GM18508 (cell line): ENCODE data around the gene BRD8.
"Not testable (repeated sequence)": the region's sequence is repeated elsewhere in the genome, so short reads cannot be mapped to it uniquely, and the experiment has no call there.

Experiments
- ATAC-seq: cut with Tn5 transposase; IDR thresholded peaks from one replicate; pipeline ENCODE4 v1.9.1; 2021; ENCODE audit warnings: moderate number of reproducible peaks; ENCODE audit not compliant: insufficient read depth, unreplicated experiment

The BRD8 gene, protein sequence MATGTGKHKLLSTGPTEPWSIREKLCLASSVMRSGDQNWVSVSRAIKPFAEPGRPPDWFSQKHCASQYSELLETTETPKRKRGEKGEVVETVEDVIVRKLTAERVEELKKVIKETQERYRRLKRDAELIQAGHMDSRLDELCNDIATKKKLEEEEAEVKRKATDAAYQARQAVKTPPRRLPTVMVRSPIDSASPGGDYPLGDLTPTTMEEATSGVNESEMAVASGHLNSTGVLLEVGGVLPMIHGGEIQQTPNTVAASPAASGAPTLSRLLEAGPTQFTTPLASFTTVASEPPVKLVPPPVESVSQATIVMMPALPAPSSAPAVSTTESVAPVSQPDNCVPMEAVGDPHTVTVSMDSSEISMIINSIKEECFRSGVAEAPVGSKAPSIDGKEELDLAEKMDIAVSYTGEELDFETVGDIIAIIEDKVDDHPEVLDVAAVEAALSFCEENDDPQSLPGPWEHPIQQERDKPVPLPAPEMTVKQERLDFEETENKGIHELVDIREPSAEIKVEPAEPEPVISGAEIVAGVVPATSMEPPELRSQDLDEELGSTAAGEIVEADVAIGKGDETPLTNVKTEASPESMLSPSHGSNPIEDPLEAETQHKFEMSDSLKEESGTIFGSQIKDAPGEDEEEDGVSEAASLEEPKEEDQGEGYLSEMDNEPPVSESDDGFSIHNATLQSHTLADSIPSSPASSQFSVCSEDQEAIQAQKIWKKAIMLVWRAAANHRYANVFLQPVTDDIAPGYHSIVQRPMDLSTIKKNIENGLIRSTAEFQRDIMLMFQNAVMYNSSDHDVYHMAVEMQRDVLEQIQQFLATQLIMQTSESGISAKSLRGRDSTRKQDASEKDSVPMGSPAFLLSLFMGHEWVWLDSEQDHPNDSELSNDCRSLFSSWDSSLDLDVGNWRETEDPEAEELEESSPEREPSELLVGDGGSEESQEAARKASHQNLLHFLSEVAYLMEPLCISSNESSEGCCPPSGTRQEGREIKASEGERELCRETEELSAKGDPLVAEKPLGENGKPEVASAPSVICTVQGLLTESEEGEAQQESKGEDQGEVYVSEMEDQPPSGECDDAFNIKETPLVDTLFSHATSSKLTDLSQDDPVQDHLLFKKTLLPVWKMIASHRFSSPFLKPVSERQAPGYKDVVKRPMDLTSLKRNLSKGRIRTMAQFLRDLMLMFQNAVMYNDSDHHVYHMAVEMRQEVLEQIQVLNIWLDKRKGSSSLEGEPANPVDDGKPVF

DNA sequence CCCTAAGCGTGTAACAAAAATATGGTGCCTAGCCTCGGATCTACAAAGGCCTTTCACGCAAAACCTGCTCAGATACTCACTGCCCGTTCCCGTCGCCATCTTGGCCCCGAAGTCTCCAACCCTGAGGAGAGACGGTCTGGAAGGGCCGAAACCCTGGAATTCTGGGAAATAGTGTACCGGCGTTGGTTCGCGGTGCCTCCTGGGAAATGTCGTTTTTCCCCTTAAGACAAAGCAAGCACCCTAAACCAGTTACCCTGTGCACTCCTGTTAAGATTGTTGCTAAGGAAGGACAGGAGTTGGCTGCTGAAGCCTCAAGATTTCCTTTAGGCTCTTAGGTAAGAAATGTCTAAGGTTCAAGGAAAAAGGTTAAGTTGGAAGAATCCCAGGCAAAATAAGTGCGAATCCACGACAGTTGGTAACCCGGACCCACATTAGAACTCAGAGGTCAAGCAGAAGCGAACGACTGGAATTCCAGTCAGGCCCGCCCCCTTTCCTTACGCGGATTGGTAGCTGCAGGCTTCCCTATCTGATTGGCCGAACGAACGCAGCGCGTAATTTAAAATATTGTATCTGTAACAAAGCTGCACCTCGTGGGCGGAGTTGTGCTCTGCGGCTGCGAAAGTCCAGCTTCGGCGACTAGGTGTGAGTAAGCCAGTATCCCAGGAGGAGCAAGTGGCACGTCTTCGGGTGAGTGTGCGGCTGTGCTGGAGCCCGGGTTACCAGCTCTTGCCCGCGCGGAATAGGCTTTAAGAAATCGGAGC is at the start of gene BRD8, which contains the start of gene KIF20A:
TSS of gene BRD8 (minus strand) at position 115 of the 761 bp plus-strand sequence. CDS start at position 99, 16 bp downstream.
TSS of gene KIF20A (plus strand) at position 597 of the 761 bp plus-strand sequence. CDS start 569 bp downstream, outside the sequence.
- ATAC-seq: peak; percentile 78

DNA sequence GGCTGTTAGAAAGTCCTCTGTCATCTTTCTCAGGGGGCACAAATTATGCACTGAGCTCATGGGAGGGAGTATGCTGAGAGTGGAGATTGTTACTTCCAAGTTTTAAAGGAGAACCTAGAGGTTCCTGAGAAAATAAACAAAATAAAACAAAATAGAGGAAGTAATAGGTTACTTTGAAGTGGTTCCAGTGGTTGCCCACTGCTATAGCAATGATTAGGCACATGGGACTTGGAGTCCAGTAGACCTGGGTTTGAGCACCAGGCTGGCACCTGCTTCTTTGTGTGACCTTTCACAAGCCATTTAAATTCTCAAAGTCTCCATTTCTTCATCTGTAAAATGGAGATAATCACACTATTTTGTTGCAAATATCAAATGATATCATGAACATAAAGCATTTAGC is 48.5 kb upstream of the BRD8 start:
- ATAC-seq: no peak

DNA sequence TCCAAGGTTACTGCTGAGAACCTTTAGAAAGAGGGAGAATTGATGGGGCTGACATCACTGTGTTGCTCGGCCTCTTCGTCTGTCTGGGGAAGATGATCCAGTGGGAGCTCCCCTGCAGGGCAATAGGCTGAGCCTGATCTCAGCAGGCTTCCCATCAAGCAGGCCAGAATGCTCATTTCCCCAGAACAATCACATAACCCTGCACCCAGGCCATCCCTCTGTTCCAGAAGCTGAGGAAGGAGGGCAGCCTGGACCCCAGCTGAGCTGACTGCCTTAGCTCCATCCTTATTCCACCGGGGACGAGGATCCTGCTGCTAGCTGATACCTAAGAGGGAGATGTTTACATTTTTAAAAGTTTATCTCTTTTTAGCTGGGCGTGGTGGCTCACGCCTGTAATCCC is 46.3 kb upstream of the BRD8 start:
- no peak for ATAC-seq

DNA sequence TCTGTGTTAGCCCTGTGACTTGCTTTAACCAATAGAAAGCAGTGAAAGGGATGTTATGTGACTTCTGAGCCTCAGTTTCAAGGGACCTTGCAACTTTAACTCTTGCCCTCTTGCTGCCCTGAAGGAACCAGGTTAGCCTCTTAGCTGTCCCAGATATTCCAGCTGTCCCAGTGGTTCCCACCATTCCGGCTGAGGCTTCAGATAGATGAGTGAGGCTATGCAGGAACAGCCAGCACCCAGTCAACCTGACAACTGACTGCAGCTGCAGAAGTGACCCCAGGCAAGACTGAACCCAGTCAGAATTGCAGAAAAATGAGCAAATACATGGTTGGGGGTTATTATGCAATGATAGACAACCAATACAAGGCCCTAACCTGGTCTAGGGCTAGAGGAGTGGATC is 45.1 kb upstream of the BRD8 start:
- no peak for ATAC-seq

DNA sequence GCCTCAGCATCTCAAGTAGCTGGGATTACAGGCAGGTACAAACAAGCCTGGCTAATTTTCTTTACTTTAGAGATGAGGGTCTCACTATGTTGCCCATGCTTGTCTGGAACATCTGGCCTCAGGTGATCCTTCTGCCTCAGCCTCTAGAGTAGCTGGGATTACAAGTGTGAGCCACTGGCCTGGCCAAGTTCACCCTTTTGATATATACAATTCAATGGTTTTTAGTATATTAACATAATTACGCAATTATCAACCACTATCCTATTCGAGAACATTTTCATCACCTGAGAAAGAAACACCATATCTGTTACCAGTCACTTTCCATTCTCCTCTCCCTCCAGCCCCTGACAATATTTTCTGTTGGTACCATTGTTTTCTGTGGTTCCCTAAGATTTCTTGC is 38.4 kb upstream of the BRD8 start:
- ATAC-seq: no peak

DNA sequence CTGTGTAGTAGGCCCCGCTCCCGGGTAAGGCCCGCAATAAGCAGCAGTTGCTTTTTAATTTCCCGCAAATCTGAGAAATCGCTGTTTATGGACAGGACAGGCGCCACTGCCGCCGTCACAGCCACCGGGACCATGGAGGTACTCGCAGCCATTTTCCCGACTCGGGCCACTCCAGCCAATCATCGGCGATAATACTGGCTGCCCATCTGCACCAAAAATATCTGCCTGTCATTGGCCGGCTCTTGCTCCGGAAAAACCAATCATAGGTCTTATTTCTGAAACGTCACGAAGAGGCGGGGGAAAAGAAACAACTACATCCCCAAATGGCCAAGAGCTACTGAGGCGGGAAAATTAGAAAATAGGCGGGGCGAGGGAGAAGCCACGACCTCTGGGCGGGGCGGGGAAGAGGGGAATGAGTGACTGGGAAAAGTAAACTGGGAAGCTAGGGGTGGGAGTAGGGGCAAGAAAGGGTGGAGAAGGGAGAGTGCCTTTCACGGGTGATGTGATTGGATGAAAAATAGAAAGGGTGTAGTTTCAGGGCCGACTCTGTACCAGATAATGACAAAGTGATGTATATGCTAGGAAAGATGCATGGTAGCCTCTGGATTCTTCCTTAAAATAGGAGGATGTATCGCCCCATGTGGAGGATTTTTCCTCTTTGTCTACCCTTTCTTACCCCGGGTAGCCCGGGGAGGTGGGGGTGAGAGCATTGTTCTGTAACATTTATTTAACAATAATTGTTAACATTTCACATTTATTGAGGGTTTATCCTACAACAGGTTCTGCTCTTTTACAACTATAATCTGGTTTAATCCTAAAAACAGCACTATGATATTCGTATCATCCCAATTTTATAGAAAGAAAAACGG is 35.0 kb upstream of the BRD8 start, which contains the start of gene CDC23:
TSS of gene CDC23 (minus strand) at position 163 of the 869 bp plus-strand sequence. CDS start at position 152, 11 bp downstream.
- ATAC-seq: peak; percentile 94

DNA sequence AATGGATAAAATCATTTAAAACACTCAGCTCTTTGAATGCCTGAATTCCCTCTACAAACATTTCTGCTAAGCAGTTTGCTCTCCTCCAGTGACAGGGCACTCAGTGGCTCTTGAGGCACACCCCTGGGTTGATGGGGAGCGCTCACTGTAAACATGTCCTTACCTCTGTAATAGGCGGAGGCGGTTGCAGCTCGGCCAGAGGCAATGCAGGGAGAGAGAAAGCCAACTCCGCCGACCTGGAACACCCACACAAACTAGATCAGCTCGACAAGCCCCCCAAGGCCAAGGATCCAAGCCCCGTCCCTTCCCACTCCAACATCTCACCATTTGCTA is 34.4 kb upstream of the BRD8 start:
- ATAC-seq: no peak

DNA sequence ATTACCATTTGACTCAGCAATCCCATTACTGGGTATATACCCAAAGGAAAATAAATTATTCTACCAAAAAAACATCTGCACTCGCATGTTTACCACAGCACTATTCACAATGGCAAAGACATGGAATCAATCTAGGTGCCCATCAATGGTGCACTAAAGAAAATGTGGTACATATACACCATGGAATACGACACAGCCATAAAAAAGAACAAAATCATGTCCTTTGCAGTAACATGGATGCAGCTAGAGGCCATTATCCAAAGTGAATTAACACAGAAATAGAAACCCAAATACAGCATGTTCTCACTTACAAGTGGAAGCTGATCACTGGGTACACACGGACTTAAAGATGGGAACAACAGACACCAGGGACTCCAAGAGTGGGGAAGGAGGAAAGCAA is 32.6 kb upstream of the BRD8 start:
- ATAC-seq: no peak

DNA sequence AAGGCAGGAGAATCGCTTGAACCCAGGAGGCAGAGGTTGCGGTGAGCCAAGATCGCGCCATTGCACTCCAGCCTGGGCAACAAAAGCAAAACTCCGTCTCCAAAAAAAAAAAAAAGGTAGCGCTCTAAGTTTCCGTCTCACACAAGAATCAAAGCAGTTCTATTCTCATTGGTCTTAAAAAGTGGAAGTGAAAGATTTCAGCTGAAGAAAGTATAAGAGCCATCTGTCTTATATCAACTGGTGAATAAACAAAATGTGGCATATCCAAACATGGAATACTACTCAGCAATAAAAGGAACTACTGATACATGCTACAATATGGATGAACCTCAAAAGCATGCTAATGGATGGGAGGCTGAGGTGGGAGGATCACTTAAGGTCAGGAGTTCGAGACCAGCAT is 15.4 kb upstream of the BRD8 start:
- not testable (repeated sequence) for ATAC-seq

DNA sequence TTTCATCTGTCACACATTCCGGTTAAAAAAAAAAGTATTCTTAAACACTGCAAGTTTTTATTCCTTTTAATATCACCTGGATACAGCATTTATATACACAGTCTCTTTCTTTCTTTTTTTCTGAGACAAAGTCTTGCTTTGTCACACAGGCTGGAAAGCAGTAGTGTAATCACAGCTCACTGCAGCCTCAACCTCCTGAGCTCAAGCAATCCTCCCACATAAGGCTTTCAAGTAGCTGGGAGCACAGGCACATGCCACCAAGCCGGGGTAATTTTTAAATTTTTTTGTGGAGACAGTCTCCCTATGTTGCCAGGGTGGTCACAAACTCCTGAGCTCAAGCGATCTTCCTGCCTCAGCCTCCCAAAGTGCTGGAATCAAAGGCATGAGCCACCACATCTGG is 14.4 kb upstream of the BRD8 start:
- no peak for ATAC-seq

DNA sequence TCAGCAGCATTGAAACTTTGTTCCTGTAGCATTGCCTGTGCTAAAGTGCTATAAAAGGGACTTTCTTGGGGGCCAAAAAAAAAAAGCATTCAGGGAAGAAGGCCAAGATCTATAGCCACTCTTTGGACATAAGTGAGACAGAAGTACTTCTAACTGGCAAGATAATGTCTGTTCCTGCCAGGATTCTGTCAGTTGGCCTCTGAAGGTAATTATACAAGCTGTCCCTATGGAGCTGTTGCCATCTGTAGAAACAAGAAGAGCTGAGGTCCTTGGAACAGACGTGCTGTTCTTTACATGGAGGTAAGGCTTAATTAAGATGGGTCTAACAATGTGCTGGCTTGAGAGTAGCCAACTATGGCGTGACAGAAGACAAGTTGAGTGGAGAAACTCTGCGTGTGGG is 10.2 kb upstream of the BRD8 start:
- ATAC-seq: no peak

DNA sequence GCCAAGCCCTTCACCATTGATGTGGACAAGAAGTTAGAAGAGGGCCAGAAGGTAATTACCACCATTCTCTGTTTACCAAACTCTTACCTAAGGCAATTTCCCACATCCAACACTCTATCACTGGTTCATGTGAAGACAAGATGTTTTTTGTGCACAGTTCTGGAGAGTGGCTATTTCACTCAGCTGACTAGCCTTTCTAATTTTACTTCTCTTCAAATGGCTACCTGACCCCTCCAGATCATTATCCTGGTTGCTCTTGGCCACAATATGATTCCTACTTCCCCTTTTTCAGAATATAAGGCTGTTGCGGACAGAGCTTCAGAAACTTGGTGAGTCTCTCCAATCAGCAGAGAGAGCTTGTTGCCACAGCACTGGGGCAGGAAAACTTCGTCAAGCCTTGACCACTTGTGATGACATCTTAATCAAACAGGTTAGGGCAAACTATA is 7.6 kb upstream of the BRD8 start:
- no peak for ATAC-seq

DNA sequence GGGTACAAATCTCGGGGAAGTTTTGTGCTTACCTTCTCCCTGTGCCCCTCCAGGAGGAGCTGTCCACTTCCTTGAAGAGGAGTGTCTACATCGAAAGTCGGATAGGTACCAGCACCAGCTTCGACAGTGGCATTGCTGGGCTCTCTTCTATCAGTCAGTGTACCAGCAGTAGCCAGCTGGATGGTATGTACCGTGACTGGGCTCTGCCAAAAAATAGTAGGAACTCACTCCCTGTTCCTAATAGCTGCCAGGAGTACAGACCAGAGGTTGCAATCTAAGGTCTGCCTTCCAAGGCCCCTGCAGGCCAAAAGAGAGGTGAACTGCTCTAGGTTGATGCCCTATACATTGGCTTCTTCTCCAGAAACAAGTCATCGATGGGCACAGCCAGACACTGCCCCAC is 4.4 kb upstream of the BRD8 start:
- no peak for ATAC-seq

DNA sequence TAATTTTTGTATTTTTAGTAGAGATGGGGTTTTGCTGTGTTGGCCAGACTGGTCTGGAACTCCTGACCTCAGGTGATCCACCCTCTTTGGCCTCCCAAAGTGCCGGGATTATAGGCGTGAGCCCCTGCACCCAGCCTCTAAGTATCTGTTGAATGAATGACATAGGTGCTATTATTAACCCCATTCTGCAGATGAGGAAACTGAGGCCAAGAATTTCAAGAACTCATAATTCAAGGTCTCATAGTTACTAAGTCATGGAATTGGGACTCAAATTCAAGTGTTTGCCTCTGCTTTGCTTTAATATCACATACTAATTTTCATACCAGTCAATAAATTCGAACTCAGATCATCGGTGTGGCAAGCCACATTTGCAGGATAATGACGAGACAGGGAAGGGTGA is 2.4 kb upstream of the BRD8 start:
- ATAC-seq: no peak

DNA sequence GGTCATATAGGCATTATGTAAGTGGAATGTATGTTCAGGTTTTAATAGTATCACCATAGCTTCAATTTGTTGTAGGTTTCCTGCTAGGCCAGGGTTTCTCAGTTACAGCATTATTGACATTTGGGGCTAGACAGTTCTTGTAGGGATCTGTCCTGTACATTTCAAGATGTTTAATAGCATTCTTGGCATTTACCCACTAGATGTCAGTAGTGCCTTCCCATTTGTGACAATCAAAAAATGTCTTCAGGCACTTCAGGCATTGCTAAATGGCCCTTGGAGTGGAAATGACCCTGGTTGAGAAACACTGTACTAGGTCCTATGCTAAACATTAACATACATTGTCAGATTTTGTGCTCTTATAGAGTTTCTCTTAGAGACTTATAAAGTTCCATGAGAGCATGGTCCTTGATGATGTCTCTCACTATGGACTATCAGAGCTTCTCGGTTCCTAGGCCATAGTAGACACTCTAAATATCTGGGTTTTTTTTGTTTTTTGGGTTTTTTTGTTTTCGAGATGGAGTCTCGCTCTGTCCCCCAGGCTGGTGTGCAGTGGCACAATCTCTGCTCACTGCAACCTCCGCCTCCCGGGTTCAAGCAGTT is 1.9 kb upstream of the BRD8 start:
- ATAC-seq: no peak

DNA sequence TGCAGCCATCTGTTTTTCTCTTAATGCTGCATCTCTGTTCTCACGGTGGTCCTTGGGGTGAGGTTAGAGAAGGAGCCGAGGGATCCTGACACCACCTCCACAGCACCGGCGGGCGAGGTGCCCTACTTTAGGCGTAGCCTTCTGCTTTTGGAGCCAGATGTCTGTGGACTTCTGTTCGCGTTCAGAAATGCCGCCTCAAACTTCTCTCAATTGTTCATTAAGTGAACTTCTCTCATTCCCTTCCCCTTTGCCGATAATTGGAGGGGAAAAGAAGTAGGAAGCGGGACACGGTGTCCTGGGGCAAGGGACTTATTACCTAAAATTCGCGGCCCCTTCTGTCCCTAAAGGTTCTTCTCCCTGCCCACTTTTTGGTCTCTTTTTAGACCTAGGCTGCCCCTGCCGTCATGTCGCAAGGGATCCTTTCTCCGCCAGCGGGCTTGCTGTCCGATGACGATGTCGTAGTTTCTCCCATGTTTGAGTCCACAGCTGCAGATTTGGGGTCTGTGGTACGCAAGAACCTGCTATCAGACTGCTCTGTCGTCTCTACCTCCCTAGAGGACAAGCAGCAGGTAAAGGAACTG is 937 bp upstream of the BRD8 start:
- ATAC-seq: no peak

DNA sequence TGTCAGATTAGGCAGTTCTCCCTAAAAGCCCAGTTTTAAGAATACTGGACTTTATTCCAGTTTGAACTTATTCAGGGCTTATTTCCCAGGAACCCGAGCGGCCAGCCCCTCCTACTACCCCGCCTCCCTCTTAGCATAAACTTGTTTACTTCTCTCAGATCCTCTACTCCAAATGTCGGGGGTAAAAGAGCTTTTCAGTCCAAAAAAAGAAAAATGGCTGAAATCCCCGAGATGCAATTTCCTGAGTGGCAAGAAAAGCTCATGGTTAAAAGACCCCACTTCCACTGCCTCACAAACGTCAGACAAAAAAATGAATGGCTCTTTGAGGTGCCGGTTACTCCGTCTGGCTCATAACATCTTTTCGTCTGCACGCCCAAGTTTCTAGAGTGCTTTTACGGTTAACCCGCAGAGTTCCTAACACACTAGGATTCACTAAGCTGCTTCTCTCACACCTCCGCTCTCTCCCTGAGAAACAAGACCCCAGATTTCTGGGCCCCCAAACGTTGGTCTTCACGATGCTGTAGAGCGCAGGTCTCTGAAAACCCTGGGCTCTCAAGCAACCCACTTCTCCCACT is 402 bp downstream of the BRD8 start:
- ATAC-seq: no peak

DNA sequence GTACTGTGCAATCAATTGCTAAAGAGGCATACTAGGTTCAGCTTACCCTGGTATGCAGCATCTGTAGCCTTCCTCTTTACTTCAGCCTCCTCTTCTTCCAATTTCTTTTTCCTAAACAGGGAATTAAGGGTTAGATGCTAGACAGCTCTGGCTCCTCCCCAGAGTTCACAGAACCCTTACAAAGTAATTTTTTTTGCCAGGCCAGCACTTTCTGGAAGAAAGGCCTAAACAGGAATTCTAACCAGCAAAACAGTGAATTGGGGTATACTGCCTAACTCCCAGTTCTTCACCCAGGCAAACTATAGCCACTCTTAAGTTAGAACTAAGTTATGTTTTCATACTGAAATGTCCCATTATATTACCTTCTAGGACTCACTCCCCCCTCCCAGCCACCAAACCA is 8.1 kb downstream of the BRD8 start:
- no peak for ATAC-seq
